ENCODE data around the gene NUP54. TPM values are rescaled to one million over a fixed set of nuclear protein-coding genes. Genes with fewer than 3 reads are reported as not detected.

The NUP54 gene
- total and polyA plus RNA-seq, 9 of the 15 experiments (the other 6 are each of a cell fraction or from before 2014, with no cell fraction given): 29.6 to 115 (median 67.7) TPM

- TF ChIP-seq ZNF592 (IDR thresholded peaks at IDR 0.05) (peak; percentile 82), XRCC5 (IDR thresholded peaks at IDR 0.05; ENCODE audit: low read depth, low read length) (0 out of 2 replicates have a peak, but pooled peaks have one; percentile 52), NR2C2 (CRISPR knock-in tag; IDR thresholded peaks at IDR 0.05) (no peak), NR2C2 (tag; IDR thresholded peaks at IDR 0.05) (no peak), E2F5 (CRISPR knock-in tag; IDR thresholded peaks at IDR 0.05) (no peak), PPARD (CRISPR knock-in tag; IDR thresholded peaks at IDR 0.05) (no peak), BRCA1 (IDR thresholded peaks at IDR 0.05) (no peak), BRCA1 (CRISPR knock-in tag; IDR thresholded peaks at IDR 0.05) (no peak), CEBPG (CRISPR knock-in tag; IDR thresholded peaks at IDR 0.05) (no peak), CEBPG (tag; conservative IDR thresholded peaks at IDR 0.05 in 1 of 2, IDR thresholded peaks at IDR 0.05 in 1 of 2) (no peak), SIN3A (IDR thresholded peaks at IDR 0.05; ENCODE audit: borderline replicate concordance in 2 of 2, control insufficient read depth in 1 of 2, low read depth in 2 of 2, low read length in 2 of 2) (peak in 1 of 2 experiments; percentile 42; a peak in 1 of 4 replicates), GABPB2 (CRISPR knock-in tag; conservative IDR thresholded peaks at IDR 0.05) (no peak), NCOR1 (IDR thresholded peaks at IDR 0.05) (peak; percentile 28; the same call in 1 of the 2 replicates), ZKSCAN8 (CRISPR knock-in tag; IDR thresholded peaks at IDR 0.05) (no peak), ID3 (CRISPR knock-in tag; IDR thresholded peaks at IDR 0.05) (no peak), ID3 (tag; IDR thresholded peaks at IDR 0.05) (peak; percentile 55; the same call in 1 of the 2 replicates), ZNF444 (CRISPR knock-in tag; IDR thresholded peaks at IDR 0.05) (no peak), BRD4 (IDR thresholded peaks at IDR 0.05) (no peak), ZNF512 (tag; IDR thresholded peaks at IDR 0.05) (no peak), ZNF24 (IDR thresholded peaks at IDR 0.05) (0 out of 2 replicates have a peak, but pooled peaks have one; percentile 14)
Measured at GRCh38 chr4:76087007-76087769, 61.0 kb downstream of the NUP54 start (continued).

All from K562 (cell line).